ENCODE measurements around the gene SNF8.
"Not testable (repeated sequence)": the region's sequence is repeated elsewhere in the genome, so short reads cannot be mapped to it uniquely, and the experiment has no call there.

SNF8 gene

GRCh38 chr17:48972749-48973097, 28.1 kb upstream of the SNF8 start:
- H3K27me3 ChIP-seq (ENCODE audit: control insufficient read depth in 5 of 5, insufficient read depth in 4 of 5, low read length in 5 of 5): peaks cover 7 to 41% (median 23%) of the 10 kb centered on the region in 5 donors

GRCh38 chr17:48970865-48971687, 26.4 kb upstream of the SNF8 start:
- Histone ChIP-seq H3K9me3 (ENCODE audit: control insufficient read depth in 5 of 5, low read length in 5 of 5) (no peaks in the 10 kb centered on the region), H3K9ac (ENCODE audit: low read length in 5 of 5) (no peak overlapping the region), H3K36me3 (ENCODE audit: control insufficient read depth in 5 of 5, insufficient read depth in 5 of 5, low read length in 5 of 5) (no peaks in the 10 kb centered on the region), H3K27me3 (ENCODE audit: control insufficient read depth in 5 of 5, insufficient read depth in 4 of 5, low read length in 5 of 5) (peaks cover 7 to 38% (median 25%) of the 10 kb centered on the region in 5 donors), H3K4me1 (ENCODE audit: control insufficient read depth in 5 of 5, insufficient read depth in 5 of 5, low read length in 5 of 5) (no peaks in the 10 kb centered on the region), H3K27ac (ENCODE audit: low read depth, low read length) (no peak overlapping the region), H3K4me3 (ENCODE audit: low read depth in 1 of 5, low read length in 5 of 5) (no peak overlapping the region)

More at GRCh38 chr17:48972749-48973097, 28.1 kb upstream of the SNF8 start:
- H3K36me3 ChIP-seq (ENCODE audit: control insufficient read depth in 5 of 5, insufficient read depth in 5 of 5, low read length in 5 of 5): no peaks in the 10 kb centered on the region
- H3K9me3 ChIP-seq (ENCODE audit: control insufficient read depth in 5 of 5, low read length in 5 of 5): no peaks in the 10 kb centered on the region
- H3K27ac ChIP-seq (ENCODE audit: low read depth, low read length): no peak overlapping the region
- H3K4me1 ChIP-seq (ENCODE audit: control insufficient read depth in 5 of 5, insufficient read depth in 5 of 5, low read length in 5 of 5): no peaks in the 10 kb centered on the region
- H3K4me3 ChIP-seq (ENCODE audit: low read depth in 1 of 5, low read length in 5 of 5): no peak overlapping the region
- no peak overlapping the region for H3K9ac ChIP-seq (ENCODE audit: low read length in 5 of 5)

- no peaks in the 10 kb centered on the region for H3K9me3 ChIP-seq (ENCODE audit: control insufficient read depth in 5 of 5, low read length in 5 of 5)
- peaks cover 7 to 36% (median 25%) of the 10 kb centered on the region in 5 donors for H3K27me3 ChIP-seq (ENCODE audit: control insufficient read depth in 5 of 5, insufficient read depth in 4 of 5, low read length in 5 of 5)
- H3K4me3 ChIP-seq (ENCODE audit: low read depth in 1 of 5, low read length in 5 of 5): no peak overlapping the region
- H3K27ac ChIP-seq (ENCODE audit: low read depth, low read length): no peak overlapping the region
- H3K4me1 ChIP-seq (ENCODE audit: control insufficient read depth in 5 of 5, insufficient read depth in 5 of 5, low read length in 5 of 5): no peaks in the 10 kb centered on the region
- no peak overlapping the region for H3K9ac ChIP-seq (ENCODE audit: low read length in 5 of 5)
- no peaks in the 10 kb centered on the region for H3K36me3 ChIP-seq (ENCODE audit: control insufficient read depth in 5 of 5, insufficient read depth in 5 of 5, low read length in 5 of 5)
Observed at GRCh38 chr17:48970224-48970623, 25.6 kb upstream of the SNF8 start.

- H3K9me3 ChIP-seq (ENCODE audit: control insufficient read depth in 5 of 5, low read length in 5 of 5): no peaks in the 10 kb centered on the region
- H3K9ac ChIP-seq (ENCODE audit: low read length in 5 of 5): no peak overlapping the region
- no peak overlapping the region for H3K4me3 ChIP-seq (ENCODE audit: low read depth in 1 of 5, low read length in 5 of 5)
- no peaks in the 10 kb centered on the region for H3K4me1 ChIP-seq (ENCODE audit: control insufficient read depth in 5 of 5, insufficient read depth in 5 of 5, low read length in 5 of 5)
- no peak overlapping the region for H3K27ac ChIP-seq (ENCODE audit: low read depth, low read length)
- H3K36me3 ChIP-seq (ENCODE audit: control insufficient read depth in 5 of 5, insufficient read depth in 5 of 5, low read length in 5 of 5): no peaks in the 10 kb centered on the region
- peaks cover 24 to 31% (median 26%) of the 10 kb centered on the region in 5 donors for H3K27me3 ChIP-seq (ENCODE audit: control insufficient read depth in 5 of 5, insufficient read depth in 4 of 5, low read length in 5 of 5)
Observed at GRCh38 chr17:48961516-48962233, 17.0 kb upstream of the SNF8 start.

GRCh38 chr17:48960834-48961515, 16.3 kb upstream of the SNF8 start:
- H3K4me3 ChIP-seq (ENCODE audit: low read depth in 1 of 5, low read length in 5 of 5): no peak overlapping the region
- H3K4me1 ChIP-seq (ENCODE audit: control insufficient read depth in 5 of 5, insufficient read depth in 5 of 5, low read length in 5 of 5): no peaks in the 10 kb centered on the region
- no peaks in the 10 kb centered on the region for H3K36me3 ChIP-seq (ENCODE audit: control insufficient read depth in 5 of 5, insufficient read depth in 5 of 5, low read length in 5 of 5)
- H3K27me3 ChIP-seq (ENCODE audit: control insufficient read depth in 5 of 5, insufficient read depth in 4 of 5, low read length in 5 of 5): peaks cover 24 to 31% (median 26%) of the 10 kb centered on the region in 5 donors
- H3K27ac ChIP-seq (ENCODE audit: low read depth, low read length): no peak overlapping the region
- no peak overlapping the region for H3K9ac ChIP-seq (ENCODE audit: low read length in 5 of 5)
- H3K9me3 ChIP-seq (ENCODE audit: control insufficient read depth in 5 of 5, low read length in 5 of 5): no peaks in the 10 kb centered on the region

- Histone ChIP-seq H3K27ac (ENCODE audit: low read depth, low read length) (no peak overlapping the region), H3K4me1 (ENCODE audit: control insufficient read depth in 5 of 5, insufficient read depth in 5 of 5, low read length in 5 of 5) (no peaks in the 10 kb centered on the region), H3K27me3 (ENCODE audit: control insufficient read depth in 5 of 5, insufficient read depth in 4 of 5, low read length in 5 of 5) (peaks cover 13 to 28% (median 16%) of the 10 kb centered on the region in 5 donors), H3K4me3 (ENCODE audit: low read depth in 1 of 5, low read length in 5 of 5) (no peak overlapping the region), H3K9me3 (ENCODE audit: control insufficient read depth in 5 of 5, low read length in 5 of 5) (no peaks in the 10 kb centered on the region), H3K36me3 (ENCODE audit: control insufficient read depth in 5 of 5, insufficient read depth in 5 of 5, low read length in 5 of 5) (no peaks in the 10 kb centered on the region), H3K9ac (ENCODE audit: low read length in 5 of 5) (no peak overlapping the region)
Observed at GRCh38 chr17:48954300-48954755, 9.7 kb upstream of the SNF8 start.

- H3K27ac ChIP-seq (ENCODE audit: low read depth, low read length): no peak overlapping the region
- H3K4me3 ChIP-seq (ENCODE audit: low read depth in 1 of 5, low read length in 5 of 5): no peak overlapping the region
- H3K27me3 ChIP-seq (ENCODE audit: control insufficient read depth in 5 of 5, insufficient read depth in 4 of 5, low read length in 5 of 5): peaks cover 9 to 24% (median 12%) of the 10 kb centered on the region in 5 donors
- no peaks in the 10 kb centered on the region for H3K9me3 ChIP-seq (ENCODE audit: control insufficient read depth in 5 of 5, low read length in 5 of 5)
- no peaks in the 10 kb centered on the region for H3K36me3 ChIP-seq (ENCODE audit: control insufficient read depth in 5 of 5, insufficient read depth in 5 of 5, low read length in 5 of 5)
- H3K4me1 ChIP-seq (ENCODE audit: control insufficient read depth in 5 of 5, insufficient read depth in 5 of 5, low read length in 5 of 5): no peaks in the 10 kb centered on the region
- H3K9ac ChIP-seq (ENCODE audit: low read length in 5 of 5): no peak overlapping the region
Observed at GRCh38 chr17:48952904-48953303, 8.3 kb upstream of the SNF8 start.

GRCh38 chr17:48951572-48951971, 6.9 kb upstream of the SNF8 start:
- no peaks in the 10 kb centered on the region for H3K9me3 ChIP-seq (ENCODE audit: control insufficient read depth in 5 of 5, low read length in 5 of 5)
- no peaks in the 10 kb centered on the region for H3K4me1 ChIP-seq (ENCODE audit: control insufficient read depth in 5 of 5, insufficient read depth in 5 of 5, low read length in 5 of 5)
- H3K36me3 ChIP-seq (ENCODE audit: control insufficient read depth in 5 of 5, insufficient read depth in 5 of 5, low read length in 5 of 5): no peaks in the 10 kb centered on the region
- no peak overlapping the region for H3K27ac ChIP-seq (ENCODE audit: low read depth, low read length)
- H3K27me3 ChIP-seq (ENCODE audit: control insufficient read depth in 5 of 5, insufficient read depth in 4 of 5, low read length in 5 of 5): peaks cover 8 to 24% (median 12%) of the 10 kb centered on the region in 5 donors
- H3K4me3 ChIP-seq (ENCODE audit: low read depth in 1 of 5, low read length in 5 of 5): no peak overlapping the region
- no peak overlapping the region for H3K9ac ChIP-seq (ENCODE audit: low read length in 5 of 5)

GRCh38 chr17:48945261-48945651, 614 bp upstream of the SNF8 start:
- peak overlapping the region in 3 of 5 donors; percentile 88 to 95 (median 91) for H3K9ac ChIP-seq (ENCODE audit: low read length in 5 of 5)

More at GRCh38 chr17:48945261-48945651, 614 bp upstream of the SNF8 start:
- not testable (repeated sequence) for H3K9me3 ChIP-seq (ENCODE audit: control insufficient read depth in 5 of 5, low read length in 5 of 5); H3K27me3 ChIP-seq (ENCODE audit: control insufficient read depth in 5 of 5, insufficient read depth in 4 of 5, low read length in 5 of 5); H3K36me3 ChIP-seq (ENCODE audit: control insufficient read depth in 5 of 5, insufficient read depth in 5 of 5, low read length in 5 of 5)
- H3K27ac ChIP-seq (ENCODE audit: low read depth, low read length): peak overlapping the region; percentile 83
- H3K4me3 ChIP-seq (ENCODE audit: low read depth in 1 of 5, low read length in 5 of 5): peak overlapping the region; percentile 74 to 95 (median 90)
- peaks cover 7 to 26% (median 19%) of the 10 kb centered on the region in 5 donors for H3K4me1 ChIP-seq (ENCODE audit: control insufficient read depth in 5 of 5, insufficient read depth in 5 of 5, low read length in 5 of 5)
